PC-3 (cell line): ENCODE results near the gene KNTC1. TPM values are rescaled to one million over a fixed set of nuclear protein-coding genes. Genes with fewer than 3 reads are reported as not detected.
"Not testable (repeated sequence)": the region's sequence is repeated elsewhere in the genome, so short reads cannot be mapped to it uniquely, and the experiment has no call there.

ENCODE experiments used
- ATAC-seq: fragments of 200-7000 bp; cut with Tn5 transposase; 2 replicates; pipeline ENCODE4 v1.9.1; 2020; ENCODE audit warnings: mild to moderate bottlenecking, moderate library complexity
- BruUV-seq: library from RNA; stranded (reverse); fragments of 400-500 nt; replicated peaks from 2 replicates; lab custom pipeline; 2021; lab: Mats Ljungman, UMichigan
- CTCF ChIA-PET: fragments of 300-600 bp; sonication (Branson Sonifier 250); formaldehyde crosslinking; loops from one replicate; lab custom pipeline; 2022; ENCODE audit warnings: antibody characterized with exemption; lab: Charles Lee
- POLR2A ChIA-PET: fragments of 300-600 bp; sonication (Branson Sonifier 250); formaldehyde crosslinking; loops from one replicate; lab custom pipeline; 2022; ENCODE audit warnings: antibody characterized with exemption; ENCODE audit not compliant: unreplicated experiment; lab: Charles Lee
- DNase-seq: peaks from one replicate; pipeline ENCODE4 v3.0.0-alpha.2; 2015
- H2AFZ ChIP-seq: fragments of 300-600 bp; sonication (generic); 2 replicates; pipeline ENCODE4 v1.6.0; 2016; ENCODE audit warnings: antibody characterized with exemption, low read length
- H3F3A ChIP-seq: fragments of 300-600 bp; sonication (generic); one replicate; pipeline ENCODE4 v1.6.0; 2017; ENCODE audit warnings: antibody characterized with exemption, low read length, control low read depth, mild to moderate bottlenecking; ENCODE audit not compliant: unreplicated experiment
- H3K27ac ChIP-seq: fragments of 300-600 bp; sonication (generic); 2 replicates; pipeline ENCODE4 v1.5.1; 2016; ENCODE audit warnings: mild to moderate bottlenecking, low read length
- H3K27me3 ChIP-seq: fragments of 300-600 bp; sonication (generic); 2 replicates; pipeline ENCODE4 v1.6.1; 2016; ENCODE audit warnings: low read length, mixed read lengths
- H3K36me3 ChIP-seq: fragments of 300-600 bp; sonication (generic); 2 replicates; pipeline ENCODE4 v1.6.1; 2016; ENCODE audit warnings: low read depth, mixed run types, low read length, mixed read lengths
- H3K4me1 ChIP-seq: fragments of 300-600 bp; sonication (generic); 2 replicates; pipeline ENCODE4 v1.5.1; 2016; ENCODE audit warnings: low read length; ENCODE audit not compliant: insufficient read depth
- H3K4me2 ChIP-seq: fragments of 300-600 bp; sonication (generic); 2 replicates; pipeline ENCODE4 v1.6.0; 2016; ENCODE audit warnings: low read length
- H3K4me3 ChIP-seq: fragments of 300-600 bp; sonication (generic); 2 replicates; pipeline ENCODE4 v1.5.1; 2016; ENCODE audit warnings: mild to moderate bottlenecking, low read length, mixed read lengths
- H3K79me2 ChIP-seq: fragments of 300-600 bp; sonication (generic); 2 replicates; pipeline ENCODE4 v1.6.1; 2017; ENCODE audit warnings: low read length, mixed read lengths
- H3K9ac ChIP-seq: fragments of 300-600 bp; sonication (generic); 2 replicates; pipeline ENCODE4 v1.6.0; 2016; ENCODE audit warnings: mild to moderate bottlenecking, low read length
- H3K9me2 ChIP-seq: fragments of 300-600 bp; sonication (generic); replicated peaks from 2 replicates; pipeline ENCODE4 v1.6.1; 2016; ENCODE audit warnings: mixed run types, low read length, mixed read lengths
- H3K9me3 ChIP-seq: fragments of 300-600 bp; sonication (generic); 2 replicates; pipeline ENCODE4 v1.6.1; 2016; ENCODE audit warnings: low read length, mixed read lengths
- H4K20me1 ChIP-seq: fragments of 300-600 bp; sonication (generic); 2 replicates; pipeline ENCODE4 v1.6.1; 2016; ENCODE audit warnings: low read length, mixed read lengths
- EZH2 ChIP-seq: fragments of 300-600 bp; sonication (generic); IDR thresholded peaks from one replicate; pipeline ENCODE4 v1.6.1; 2017; ENCODE audit warnings: antibody characterized with exemption, mild to moderate bottlenecking, low read length; ENCODE audit not compliant: unreplicated experiment
- EZH2phosphoT487 ChIP-seq: fragments of 300-600 bp; sonication (generic); IDR thresholded peaks from 2 replicates; pipeline ENCODE4 v1.6.1; 2018; ENCODE audit warnings: mild to moderate bottlenecking, antibody characterized with exemption, low read length, borderline replicate concordance
- intact Hi-C: fragments of 100-400 bp; cut with micrococcal nuclease; formaldehyde crosslinking; loops from 2 replicates; pipeline ENCODE4 v1.9.0; 2023
- total RNA-seq: library from RNA; depleted of rRNA; stranded (reverse); fragments of >200 nt; gene quantifications from 2 replicates; pipeline ENCODE4 v1.2.3, GENCODE V29; 2014
- TF ChIP-seq, protein P1 (sequence below): fragments of 300-600 bp; sonication (generic); conservative IDR thresholded peaks from 2 replicates; pipeline ENCODE4 v1.5.1; 2017; ENCODE audit warnings: antibody characterized with exemption, low read depth, mild to moderate bottlenecking, low read length

Gene KNTC1
- total RNA-seq, 1 experiment from 2014 or later = 80.3 TPM

- no peak overlapping the region for H2AFZ ChIP-seq
- ChIA-PET POLR2A (no interaction called here), CTCF (no interaction called here)
- H3K9ac ChIP-seq = no peak overlapping the region
- BruUV-seq = no TSS peak
- peaks cover 33% of the 10 kb centered on the region for H3F3A ChIP-seq
- intact Hi-C loops = no loop called here
- no peak overlapping the region for H3K4me2 ChIP-seq
- DNase-seq (no peak), ATAC-seq (no peak)
- H3K27ac ChIP-seq = no peak overlapping the region
- no peaks in the 10 kb centered on the region for H3K27me3 ChIP-seq
- no peaks in the 10 kb centered on the region for H3K9me2 ChIP-seq
- TF ChIP-seq EZH2 = no peak
- TF ChIP-seq, protein P1, sequence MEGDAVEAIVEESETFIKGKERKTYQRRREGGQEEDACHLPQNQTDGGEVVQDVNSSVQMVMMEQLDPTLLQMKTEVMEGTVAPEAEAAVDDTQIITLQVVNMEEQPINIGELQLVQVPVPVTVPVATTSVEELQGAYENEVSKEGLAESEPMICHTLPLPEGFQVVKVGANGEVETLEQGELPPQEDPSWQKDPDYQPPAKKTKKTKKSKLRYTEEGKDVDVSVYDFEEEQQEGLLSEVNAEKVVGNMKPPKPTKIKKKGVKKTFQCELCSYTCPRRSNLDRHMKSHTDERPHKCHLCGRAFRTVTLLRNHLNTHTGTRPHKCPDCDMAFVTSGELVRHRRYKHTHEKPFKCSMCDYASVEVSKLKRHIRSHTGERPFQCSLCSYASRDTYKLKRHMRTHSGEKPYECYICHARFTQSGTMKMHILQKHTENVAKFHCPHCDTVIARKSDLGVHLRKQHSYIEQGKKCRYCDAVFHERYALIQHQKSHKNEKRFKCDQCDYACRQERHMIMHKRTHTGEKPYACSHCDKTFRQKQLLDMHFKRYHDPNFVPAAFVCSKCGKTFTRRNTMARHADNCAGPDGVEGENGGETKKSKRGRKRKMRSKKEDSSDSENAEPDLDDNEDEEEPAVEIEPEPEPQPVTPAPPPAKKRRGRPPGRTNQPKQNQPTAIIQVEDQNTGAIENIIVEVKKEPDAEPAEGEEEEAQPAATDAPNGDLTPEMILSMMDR = no peak
- no peak for TF ChIP-seq EZH2phosphoT487
- H3K4me1 ChIP-seq = peaks cover under 1% of the 10 kb centered on the region; the same call in 1 of the 2 replicates
- H3K36me3 ChIP-seq = peaks cover 79% of the 10 kb centered on the region
- H4K20me1 ChIP-seq = 0 out of 2 replicates have a peak, but pooled peaks cover 5% of the 10 kb centered on the region
- no peak overlapping the region for H3K4me3 ChIP-seq
- H3K9me3 ChIP-seq = no peaks in the 10 kb centered on the region
- H3K79me2 ChIP-seq = peaks cover 23% of the 10 kb centered on the region; the same call in 1 of the 2 replicates
These were observed 20.6 kb upstream of the KNTC1 start for GRCh38 chr12:122506393-122506938.

- POLR2A ChIA-PET = no interaction called here
- peaks cover 28% of the 10 kb centered on the region for H3F3A ChIP-seq
- DNase-seq = no peak
- ATAC-seq = no peak
- no peak overlapping the region for H3K4me3 ChIP-seq
- TF ChIP-seq, protein P1 = no peak
- no peak for TF ChIP-seq EZH2phosphoT487
- TF ChIP-seq EZH2 = no peak
- H3K27me3 ChIP-seq = no peaks in the 10 kb centered on the region
- H3K79me2 ChIP-seq = peaks cover 32% of the 10 kb centered on the region
- no peak overlapping the region for H3K27ac ChIP-seq
- H3K4me2 ChIP-seq = no peak overlapping the region
- H2AFZ ChIP-seq = no peak overlapping the region
- H3K9me2 ChIP-seq = no peaks in the 10 kb centered on the region
- H3K4me1 ChIP-seq = no peaks in the 10 kb centered on the region
- H3K9me3 ChIP-seq = no peaks in the 10 kb centered on the region
- intact Hi-C loops = no loop called here
- BruUV-seq = no TSS peak
- peaks cover 10% of the 10 kb centered on the region; the same call in 1 of the 2 replicates for H4K20me1 ChIP-seq
- peaks cover 93% of the 10 kb centered on the region for H3K36me3 ChIP-seq
- H3K9ac ChIP-seq = no peak overlapping the region
- CTCF ChIA-PET = no interaction called here
These were observed 18.9 kb upstream of the KNTC1 start for GRCh38 chr12:122508163-122508562.

- POLR2A ChIA-PET, H3K9me3 ChIP-seq, BruUV-seq, H3K9ac ChIP-seq, H2AFZ ChIP-seq, H3K4me1 ChIP-seq, H3K9me2 ChIP-seq, DNase-seq, intact Hi-C loops, H3K4me2 ChIP-seq, ATAC-seq, CTCF ChIA-PET, H3K27me3 ChIP-seq, H3K27ac ChIP-seq, H3K4me3 ChIP-seq: not testable (repeated sequence)
- H3K36me3 ChIP-seq = peaks cover 94% of the 10 kb centered on the region
- H4K20me1 ChIP-seq = peaks cover 39% of the 10 kb centered on the region
- H3F3A ChIP-seq = peaks cover 13% of the 10 kb centered on the region
- peaks cover 77% of the 10 kb centered on the region for H3K79me2 ChIP-seq
These were observed 14.0 kb upstream of the KNTC1 start for GRCh38 chr12:122513028-122513427.
